Mucosa of descending colon (tissue), 3 donors: ENCODE measurements around the gene SPAG9. TPM values are rescaled to one million over a fixed set of nuclear protein-coding genes. Genes with fewer than 3 reads are reported as not detected.

ENCODE experiments used
- ATAC-seq: fragments of 200-7000 bp; cut with Tn5 transposase; one replicate; pipeline ENCODE4 v1.9.1; 2020; ENCODE audit warnings: mild to moderate bottlenecking, moderate library complexity
- DNase-seq, 3 donors: peaks; one replicate each; pipeline ENCODE4 v3.0.0-alpha.2; 2020
- H3K36me3 ChIP-seq: fragments of 200-600 bp; one replicate; pipeline ENCODE4 v1.8.0; 2021; ENCODE audit warnings: low read depth, mild to moderate bottlenecking
- H3K4me1 ChIP-seq: fragments of 200-600 bp; one replicate; pipeline ENCODE4 v1.8.0; 2021; ENCODE audit warnings: low read depth, mild to moderate bottlenecking
- H3K4me3 ChIP-seq: fragments of 200-600 bp; one replicate; pipeline ENCODE4 v1.8.0; 2021; ENCODE audit warnings: mild to moderate bottlenecking
- H3K9me3 ChIP-seq: fragments of 200-600 bp; one replicate; pipeline ENCODE4 v1.8.0; 2021; ENCODE audit warnings: mild to moderate bottlenecking
- intact Hi-C, 2 donors: fragments of 100-400 bp; cut with DNase I in 1 of 2; cut with micrococcal nuclease in 1 of 2; formaldehyde crosslinking; loops; one replicate each; pipeline versions ENCODE4 v1.11.0 to v1.11.1; 2022; cut with DNase I, micrococcal nuclease
- long read RNA-seq, 2 donors: library from polyadenylated mRNA; unstranded; transcript quantifications; one replicate each; pipeline ENCODE4 v2.0.0, GENCODE V29; 2019 to 2021
- total RNA-seq, 3 donors: library from RNA; stranded (reverse); fragmentation: NEBNext Ultra II Directional in 2 of 3; extraction: Animal tissue kit (Norgen Biotek cat#: 25700) in 2 of 3; gene quantifications; one replicate each; pipeline versions ENCODE4 v1.2.1 to v1.2.4, GENCODE V29; 2021 to 2023
- TF ChIP-seq, protein P1 (sequence below): fragments of 200-600 bp; IDR thresholded peaks from one replicate; pipeline ENCODE4 v1.8.0; 2022; ENCODE audit warnings: antibody characterized with exemption, mild to moderate bottlenecking
- donor health status: DM: no; HTN: no; CAD: no; lungs with moderate emphysema.
- donor health status: DM: no; HTN: no; CAD: no.
- donor health status: DM: no; HTN: yes; CAD: no.

Gene SPAG9, protein sequence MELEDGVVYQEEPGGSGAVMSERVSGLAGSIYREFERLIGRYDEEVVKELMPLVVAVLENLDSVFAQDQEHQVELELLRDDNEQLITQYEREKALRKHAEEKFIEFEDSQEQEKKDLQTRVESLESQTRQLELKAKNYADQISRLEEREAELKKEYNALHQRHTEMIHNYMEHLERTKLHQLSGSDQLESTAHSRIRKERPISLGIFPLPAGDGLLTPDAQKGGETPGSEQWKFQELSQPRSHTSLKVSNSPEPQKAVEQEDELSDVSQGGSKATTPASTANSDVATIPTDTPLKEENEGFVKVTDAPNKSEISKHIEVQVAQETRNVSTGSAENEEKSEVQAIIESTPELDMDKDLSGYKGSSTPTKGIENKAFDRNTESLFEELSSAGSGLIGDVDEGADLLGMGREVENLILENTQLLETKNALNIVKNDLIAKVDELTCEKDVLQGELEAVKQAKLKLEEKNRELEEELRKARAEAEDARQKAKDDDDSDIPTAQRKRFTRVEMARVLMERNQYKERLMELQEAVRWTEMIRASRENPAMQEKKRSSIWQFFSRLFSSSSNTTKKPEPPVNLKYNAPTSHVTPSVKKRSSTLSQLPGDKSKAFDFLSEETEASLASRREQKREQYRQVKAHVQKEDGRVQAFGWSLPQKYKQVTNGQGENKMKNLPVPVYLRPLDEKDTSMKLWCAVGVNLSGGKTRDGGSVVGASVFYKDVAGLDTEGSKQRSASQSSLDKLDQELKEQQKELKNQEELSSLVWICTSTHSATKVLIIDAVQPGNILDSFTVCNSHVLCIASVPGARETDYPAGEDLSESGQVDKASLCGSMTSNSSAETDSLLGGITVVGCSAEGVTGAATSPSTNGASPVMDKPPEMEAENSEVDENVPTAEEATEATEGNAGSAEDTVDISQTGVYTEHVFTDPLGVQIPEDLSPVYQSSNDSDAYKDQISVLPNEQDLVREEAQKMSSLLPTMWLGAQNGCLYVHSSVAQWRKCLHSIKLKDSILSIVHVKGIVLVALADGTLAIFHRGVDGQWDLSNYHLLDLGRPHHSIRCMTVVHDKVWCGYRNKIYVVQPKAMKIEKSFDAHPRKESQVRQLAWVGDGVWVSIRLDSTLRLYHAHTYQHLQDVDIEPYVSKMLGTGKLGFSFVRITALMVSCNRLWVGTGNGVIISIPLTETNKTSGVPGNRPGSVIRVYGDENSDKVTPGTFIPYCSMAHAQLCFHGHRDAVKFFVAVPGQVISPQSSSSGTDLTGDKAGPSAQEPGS (N-terminal part only)
- total RNA-seq: 10 to 100 TPM; 64.1 to 96.7 (median 79.8) TPM
- long read RNA-seq, donor 1, full-length matches to known transcripts: 7 of 32 reads
- long read RNA-seq, donor 1, partial matches to known transcripts: 9 of 32 reads
- long read RNA-seq, donor 1, other reads (novel, unspliced or antisense): 16 of 32 reads
- long read RNA-seq, donor 2, partial matches to known transcripts: 3 of 5 reads
- long read RNA-seq, donor 2, other reads (novel, unspliced or antisense): 2 of 5 reads

- ATAC-seq (peak; percentile 84), DNase-seq (peak; percentile 95 to 97 (median 97))
- Histone ChIP-seq H3K9me3 (no peaks in the 10 kb centered on the region), H3K4me3 (peak within 1 kb of the TSS; percentile 94), H3K36me3 (no peaks in the 10 kb centered on the region), H3K4me1 (peaks cover 24% of the 10 kb centered on the region)
- TF ChIP-seq, protein P1, sequence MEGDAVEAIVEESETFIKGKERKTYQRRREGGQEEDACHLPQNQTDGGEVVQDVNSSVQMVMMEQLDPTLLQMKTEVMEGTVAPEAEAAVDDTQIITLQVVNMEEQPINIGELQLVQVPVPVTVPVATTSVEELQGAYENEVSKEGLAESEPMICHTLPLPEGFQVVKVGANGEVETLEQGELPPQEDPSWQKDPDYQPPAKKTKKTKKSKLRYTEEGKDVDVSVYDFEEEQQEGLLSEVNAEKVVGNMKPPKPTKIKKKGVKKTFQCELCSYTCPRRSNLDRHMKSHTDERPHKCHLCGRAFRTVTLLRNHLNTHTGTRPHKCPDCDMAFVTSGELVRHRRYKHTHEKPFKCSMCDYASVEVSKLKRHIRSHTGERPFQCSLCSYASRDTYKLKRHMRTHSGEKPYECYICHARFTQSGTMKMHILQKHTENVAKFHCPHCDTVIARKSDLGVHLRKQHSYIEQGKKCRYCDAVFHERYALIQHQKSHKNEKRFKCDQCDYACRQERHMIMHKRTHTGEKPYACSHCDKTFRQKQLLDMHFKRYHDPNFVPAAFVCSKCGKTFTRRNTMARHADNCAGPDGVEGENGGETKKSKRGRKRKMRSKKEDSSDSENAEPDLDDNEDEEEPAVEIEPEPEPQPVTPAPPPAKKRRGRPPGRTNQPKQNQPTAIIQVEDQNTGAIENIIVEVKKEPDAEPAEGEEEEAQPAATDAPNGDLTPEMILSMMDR: no peak
- intact Hi-C loops: no loop called here
These were observed at the start of gene SPAG9 for GRCh38 chr17:51120739-51121619. Gene SPAG9, minus strand, starts transcription at chr17:51120868. Its CDS starts 212 bp downstream, at chr17:51120656.

GRCh38 chr17:51169340-51169739 lies 48.7 kb upstream of the SPAG9 start:
- TF ChIP-seq, protein P1: no peak
- ATAC-seq (no peak), DNase-seq (no peak)
- peaks cover 9% of the 10 kb centered on the region for H3K4me1 ChIP-seq
- H3K9me3 ChIP-seq: no peaks in the 10 kb centered on the region
- no peaks in the 10 kb centered on the region for H3K36me3 ChIP-seq
- intact Hi-C loops: no loop called here
- no peak overlapping the region for H3K4me3 ChIP-seq

GRCh38 chr17:51166987-51167931 lies 46.6 kb upstream of the SPAG9 start:
- TF ChIP-seq, protein P1: peak; percentile 71
- peak; percentile 63 to 80 (median 76) for DNase-seq
- Histone ChIP-seq H3K4me3 (peak overlapping the region; percentile 63), H3K4me1 (peaks cover 9% of the 10 kb centered on the region), H3K36me3 (no peaks in the 10 kb centered on the region), H3K9me3 (no peaks in the 10 kb centered on the region)
- ATAC-seq: peak; percentile 60
- intact Hi-C loops: no loop called here

GRCh38 chr17:51166198-51166986 lies 45.7 kb upstream of the SPAG9 start, which contains the start of gene NME2:
Gene NME2, plus strand, starts transcription at chr17:51166411. Its CDS starts 420 bp downstream, at chr17:51166831.
- TF ChIP-seq, protein P1: no peak
- intact Hi-C loops: no loop called here
- ATAC-seq: peak; percentile 96

More at GRCh38 chr17:51166198-51166986, 45.7 kb upstream of the SPAG9 start, which contains the start of gene NME2:
- H3K4me1 ChIP-seq: peaks cover 9% of the 10 kb centered on the region
- peak within 1 kb of the TSS; percentile 63 for H3K4me3 ChIP-seq
- peak; percentile 96 to 97 (median 96) for DNase-seq
- H3K9me3 ChIP-seq: no peaks in the 10 kb centered on the region
- H3K36me3 ChIP-seq: no peaks in the 10 kb centered on the region
